ENCODE results near the gene CHRNA5.

GRCh38 chr15:78540871-78541743 lies 24.2 kb upstream of the CHRNA5 start:
- TF ChIP-seq, protein P1, sequence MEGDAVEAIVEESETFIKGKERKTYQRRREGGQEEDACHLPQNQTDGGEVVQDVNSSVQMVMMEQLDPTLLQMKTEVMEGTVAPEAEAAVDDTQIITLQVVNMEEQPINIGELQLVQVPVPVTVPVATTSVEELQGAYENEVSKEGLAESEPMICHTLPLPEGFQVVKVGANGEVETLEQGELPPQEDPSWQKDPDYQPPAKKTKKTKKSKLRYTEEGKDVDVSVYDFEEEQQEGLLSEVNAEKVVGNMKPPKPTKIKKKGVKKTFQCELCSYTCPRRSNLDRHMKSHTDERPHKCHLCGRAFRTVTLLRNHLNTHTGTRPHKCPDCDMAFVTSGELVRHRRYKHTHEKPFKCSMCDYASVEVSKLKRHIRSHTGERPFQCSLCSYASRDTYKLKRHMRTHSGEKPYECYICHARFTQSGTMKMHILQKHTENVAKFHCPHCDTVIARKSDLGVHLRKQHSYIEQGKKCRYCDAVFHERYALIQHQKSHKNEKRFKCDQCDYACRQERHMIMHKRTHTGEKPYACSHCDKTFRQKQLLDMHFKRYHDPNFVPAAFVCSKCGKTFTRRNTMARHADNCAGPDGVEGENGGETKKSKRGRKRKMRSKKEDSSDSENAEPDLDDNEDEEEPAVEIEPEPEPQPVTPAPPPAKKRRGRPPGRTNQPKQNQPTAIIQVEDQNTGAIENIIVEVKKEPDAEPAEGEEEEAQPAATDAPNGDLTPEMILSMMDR (IDR thresholded peaks at IDR 0.05), result no peak
- TF ChIP-seq POLR2A (IDR thresholded peaks at IDR 0.05), result no peak
